Measurements from ENCODE around the gene ARF1.

- TF ChIP-seq CTCF (IDR thresholded peaks at IDR 0.05) (no peak), POLR2AphosphoS5 (IDR thresholded peaks at IDR 0.05) (no peak)
These were observed 36.6 kb upstream of the ARF1 start for GRCh38 chr1:228045871-228046270.

Measured in suprapubic skin (tissue), 3 donors.